ENCODE data around the gene JADE2. TPM values are rescaled to one million over a fixed set of nuclear protein-coding genes. Genes with fewer than 3 reads are reported as not detected.

JADE2 gene
- total and polyA plus RNA-seq, 2 of the 8 experiments (the other 6 are each of a cell fraction or from before 2014, with no cell fraction given): 19.2 to 55.8 TPM

GRCh38 chr5:134524272-134524825, 1.1 kb upstream of the JADE2 start (continued):
- TF ChIP-seq ATF2 (IDR thresholded peaks at IDR 0.05; ENCODE audit: low read length): 0 out of 2 replicates have a peak, but pooled peaks have one; percentile 9
- no peak for TF ChIP-seq SUZ12 (IDR thresholded peaks at IDR 0.05; ENCODE audit: low read length)
- TF ChIP-seq KDM1A (IDR thresholded peaks at IDR 0.05; ENCODE audit: borderline replicate concordance, low read length): no peak
- peak in 1 of 2 experiments; percentile 43; a peak in 1 of 4 replicates for TF ChIP-seq HDAC2 (IDR thresholded peaks at IDR 0.05; ENCODE audit: borderline replicate concordance in 1 of 2, low read depth in 2 of 2, low read length in 2 of 2)
- no peak for TF ChIP-seq GTF2F1 (IDR thresholded peaks at IDR 0.05; ENCODE audit: borderline replicate concordance, low read depth, low read length)
- no peak for TF ChIP-seq EZH2 (IDR thresholded peaks at IDR 0.05; ENCODE audit: low read depth, low read length, severe bottlenecking)
- peak; percentile 92 for TF ChIP-seq CTBP2 (IDR thresholded peaks at IDR 0.05; ENCODE audit: borderline replicate concordance, insufficient read depth, insufficient read length, low read length)
- TF ChIP-seq CREB1 (IDR thresholded peaks at IDR 0.05): no peak
- no peak for TF ChIP-seq POU5F1 (IDR thresholded peaks at IDR 0.05; ENCODE audit: low read depth, low read length)
- TF ChIP-seq NANOG (IDR thresholded peaks at IDR 0.05; ENCODE audit: insufficient read depth, low read depth, low read length, poor library complexity, severe bottlenecking): no peak
- TF ChIP-seq CHD2 (IDR thresholded peaks at IDR 0.05; ENCODE audit: low read length): no peak
- no peak for TF ChIP-seq MAFK (IDR thresholded peaks at IDR 0.05; ENCODE audit: low read depth, low read length)
- no peak for TF ChIP-seq NRF1 (IDR thresholded peaks at IDR 0.05; ENCODE audit: low read depth, low read length)
- TF ChIP-seq SIN3A (conservative IDR thresholded peaks at IDR 0.05 in 1 of 2, IDR thresholded peaks at IDR 0.05 in 1 of 2; ENCODE audit: low read depth in 1 of 2, low read length in 2 of 2): peak; percentile 39 to 82; a peak in 2 of 4 replicates
- no peak for TF ChIP-seq KDM5A (IDR thresholded peaks at IDR 0.05; ENCODE audit: low read length)
- TF ChIP-seq TCF12 (IDR thresholded peaks at IDR 0.05; ENCODE audit: low read depth, low read length): 0 out of 2 replicates have a peak, but pooled peaks have one; percentile 40
- no peak for TF ChIP-seq RNF2 (IDR thresholded peaks at IDR 0.05; ENCODE audit: borderline replicate concordance, low read depth, low read length, missing control alignments, poor library complexity, severe bottlenecking)
- TF ChIP-seq E2F6 (IDR thresholded peaks at IDR 0.05): no peak; the same call in none of the 2 replicates

All from H1 (cell line).